Transverse colon (tissue), 4 donors: Measurements from ENCODE around the gene INO80C.

Experiments
- EP300 ChIP-seq: sonication (generic); formaldehyde crosslinking; IDR thresholded peaks from one replicate; pipeline ENCODE4 v1.6.1; 2017; ENCODE audit warnings: antibody characterized with exemption, low read depth
- POLR2A ChIP-seq: fragments of 450-650 bp; IDR thresholded peaks from one replicate; pipeline ENCODE4 v1.6.1; 2016; ENCODE audit warnings: antibody characterized with exemption, mild to moderate bottlenecking, moderate library complexity
- POLR2AphosphoS5 ChIP-seq, 3 donors: sonication (generic); formaldehyde crosslinking; IDR thresholded peaks; one replicate each; pipeline ENCODE4 v1.6.1; 2016; ENCODE audit warnings: antibody characterized with exemption in 3 of 3
- TF ChIP-seq, protein P1 (sequence below), 5 experiments: fragments of 200-600 bp in 3 of 5; fragments of 450-650 bp in 2 of 5; sonication (generic) in 3 of 5; IDR thresholded peaks; 1 replicate in 2 of 5; 2 replicates in 3 of 5; pipeline ENCODE4 v1.5.1; 2016 to 2017; ENCODE audit warnings: antibody characterized with exemption in 5 of 5, inconsistent platforms in 3 of 5, mild to moderate bottlenecking in 2 of 5, moderate library complexity in 1 of 5

DNA sequence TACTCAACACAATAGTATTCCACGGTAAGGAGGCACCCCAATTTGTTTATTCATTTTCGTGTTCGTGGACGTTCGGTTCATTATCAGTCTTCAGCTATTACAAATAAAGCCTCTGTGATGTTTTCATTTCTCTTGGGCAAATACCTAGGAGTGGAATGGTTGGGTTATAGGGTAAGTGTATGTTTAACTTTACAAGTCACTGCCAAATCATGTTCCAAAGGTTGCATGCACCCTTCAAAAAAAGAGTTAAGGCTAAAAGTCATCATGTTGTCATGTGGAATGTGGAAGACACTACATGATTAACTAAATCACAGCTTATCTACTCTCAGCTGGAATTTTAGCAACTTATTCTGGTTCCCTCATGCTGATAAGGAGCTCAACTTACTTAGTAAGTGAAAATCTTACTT lies 15.8 kb downstream of the INO80C start:
- TF ChIP-seq EP300 (no peak), POLR2A (no peak), POLR2AphosphoS5 (IDR thresholded peaks at IDR 0.05) (peak in 1 of 3 donors; percentile 48)
- TF ChIP-seq, protein P1, sequence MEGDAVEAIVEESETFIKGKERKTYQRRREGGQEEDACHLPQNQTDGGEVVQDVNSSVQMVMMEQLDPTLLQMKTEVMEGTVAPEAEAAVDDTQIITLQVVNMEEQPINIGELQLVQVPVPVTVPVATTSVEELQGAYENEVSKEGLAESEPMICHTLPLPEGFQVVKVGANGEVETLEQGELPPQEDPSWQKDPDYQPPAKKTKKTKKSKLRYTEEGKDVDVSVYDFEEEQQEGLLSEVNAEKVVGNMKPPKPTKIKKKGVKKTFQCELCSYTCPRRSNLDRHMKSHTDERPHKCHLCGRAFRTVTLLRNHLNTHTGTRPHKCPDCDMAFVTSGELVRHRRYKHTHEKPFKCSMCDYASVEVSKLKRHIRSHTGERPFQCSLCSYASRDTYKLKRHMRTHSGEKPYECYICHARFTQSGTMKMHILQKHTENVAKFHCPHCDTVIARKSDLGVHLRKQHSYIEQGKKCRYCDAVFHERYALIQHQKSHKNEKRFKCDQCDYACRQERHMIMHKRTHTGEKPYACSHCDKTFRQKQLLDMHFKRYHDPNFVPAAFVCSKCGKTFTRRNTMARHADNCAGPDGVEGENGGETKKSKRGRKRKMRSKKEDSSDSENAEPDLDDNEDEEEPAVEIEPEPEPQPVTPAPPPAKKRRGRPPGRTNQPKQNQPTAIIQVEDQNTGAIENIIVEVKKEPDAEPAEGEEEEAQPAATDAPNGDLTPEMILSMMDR (IDR thresholded peaks at IDR 0.05) = no peak
